GM21825 (cell line): ENCODE data around the gene ERBB3.
"Not testable (repeated sequence)": the region's sequence is repeated elsewhere in the genome, so short reads cannot be mapped to it uniquely, and the experiment has no call there.

Experiments used
- ATAC-seq: cut with Tn5 transposase; IDR thresholded peaks from one replicate; pipeline ENCODE4 v1.9.1; 2021; ENCODE audit warnings: mild to moderate bottlenecking, moderate library complexity; ENCODE audit not compliant: unreplicated experiment

The ERBB3 gene

GRCh38 chr12:56079723-56080555 lies at the start of gene ERBB3:
TSS of gene ERBB3 (plus strand) at chr12:56080165. CDS start at chr12:56080301, 136 bp downstream.
- ATAC-seq = peak; percentile 26

DNA sequence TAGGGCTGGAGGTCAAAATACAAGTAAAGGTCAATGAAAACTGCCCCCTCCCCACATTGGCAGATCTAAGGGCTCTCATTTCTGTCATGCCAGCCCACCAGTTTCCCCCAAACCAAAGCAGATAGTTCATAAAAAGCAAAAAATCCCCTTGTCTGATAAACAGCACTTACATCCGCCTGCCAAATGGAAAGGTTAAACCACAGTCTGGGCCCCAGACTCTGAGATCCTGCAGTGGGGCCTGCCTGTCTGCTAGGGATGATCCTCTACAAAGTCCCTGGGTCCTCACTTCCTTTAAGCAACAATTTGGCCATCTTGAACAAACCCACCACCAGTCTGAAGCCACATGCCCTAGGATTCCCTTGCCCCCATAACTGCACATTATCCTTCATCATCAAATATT lies 48.0 kb upstream of the ERBB3 start:
- no peak for ATAC-seq

DNA sequence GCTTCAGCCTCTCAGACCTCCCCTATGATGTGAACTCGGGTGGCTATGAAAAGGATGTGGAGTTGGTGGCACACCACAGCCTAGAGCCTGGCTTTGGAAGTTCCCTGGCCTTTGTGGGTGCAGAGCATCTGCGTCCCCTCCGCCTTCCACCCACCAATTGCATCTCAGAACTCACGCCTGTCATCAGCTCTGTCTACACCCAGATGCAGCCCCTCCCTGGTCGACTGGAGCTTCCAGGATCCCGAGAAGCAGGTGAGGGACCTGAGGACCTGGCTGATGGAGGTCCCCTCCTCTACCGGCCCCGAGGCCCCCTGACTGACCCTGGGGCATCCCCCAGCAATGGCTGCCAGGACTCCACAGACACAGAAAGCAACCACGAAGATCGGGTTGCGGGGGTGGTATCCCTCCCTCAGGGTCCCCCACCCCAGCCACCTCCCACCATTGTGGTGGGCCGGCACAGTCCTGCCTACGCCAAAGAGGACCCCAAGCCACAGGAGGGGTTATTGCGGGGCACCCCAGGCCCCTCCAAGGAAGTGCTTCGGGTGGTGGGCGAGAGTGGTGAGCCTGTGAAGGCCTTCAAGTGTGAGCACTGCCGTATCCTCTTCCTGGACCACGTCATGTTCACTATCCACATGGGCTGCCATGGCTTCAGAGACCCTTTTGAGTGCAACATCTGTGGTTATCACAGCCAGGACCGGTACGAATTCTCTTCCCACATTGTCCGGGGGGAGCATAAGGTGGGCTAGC lies 45.2 kb upstream of the ERBB3 start:
- no peak for ATAC-seq

- ATAC-seq = no peak
Observed at GRCh38 chr12:56037161-56037560, 42.8 kb upstream of the ERBB3 start.

DNA sequence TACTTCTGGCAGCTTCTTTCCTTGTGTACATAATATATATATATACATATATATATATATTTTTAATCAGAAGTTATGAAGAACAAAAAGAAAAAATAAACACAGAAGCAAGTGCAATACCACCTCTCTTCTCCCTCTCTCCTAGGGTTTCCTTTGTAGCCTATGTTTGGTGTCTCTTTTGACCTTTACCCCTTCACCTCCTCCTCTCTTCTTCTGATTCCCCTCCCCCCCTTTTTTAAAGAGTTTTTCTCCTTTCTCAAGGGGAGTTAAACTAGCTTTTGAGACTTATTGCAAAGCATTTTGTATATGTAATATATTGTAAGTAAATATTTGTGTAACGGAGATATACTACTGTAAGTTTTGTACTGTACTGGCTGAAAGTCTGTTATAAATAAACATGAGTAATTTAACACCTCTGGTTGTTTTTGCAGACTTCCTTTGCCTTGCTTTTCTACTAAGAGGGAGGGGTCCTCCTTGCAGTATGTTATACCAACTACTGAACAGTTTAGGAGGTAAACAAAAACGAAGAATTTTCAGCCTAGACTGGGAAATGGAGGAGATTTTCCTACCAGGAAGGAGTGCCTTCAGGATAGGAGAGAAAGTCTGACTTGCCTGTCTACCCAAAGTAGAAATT lies 41.8 kb upstream of the ERBB3 start:
- ATAC-seq = no peak

DNA sequence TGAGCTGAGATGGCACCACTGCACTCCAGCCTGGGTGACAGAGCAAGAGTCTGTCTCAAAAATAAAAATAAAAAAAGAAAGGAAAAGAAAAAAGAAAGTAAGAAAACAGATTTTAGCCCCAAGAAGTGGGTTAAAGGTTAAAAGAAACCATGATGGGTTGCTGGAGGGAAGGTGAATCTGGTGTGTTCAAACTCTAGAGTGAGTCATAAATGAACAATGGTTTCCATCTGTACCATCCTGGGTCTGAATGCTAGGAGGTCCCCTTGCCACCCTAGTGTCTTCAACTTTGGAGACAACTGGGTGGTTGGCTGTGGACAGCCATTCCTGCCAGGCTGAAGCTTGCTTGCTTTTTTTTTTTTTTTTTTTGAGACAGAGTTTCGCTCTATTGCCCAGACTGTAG lies 39.8 kb upstream of the ERBB3 start:
- ATAC-seq = no peak

GRCh38 chr12:56040963-56041551 lies 38.9 kb upstream of the ERBB3 start:
- ATAC-seq = no peak

DNA sequence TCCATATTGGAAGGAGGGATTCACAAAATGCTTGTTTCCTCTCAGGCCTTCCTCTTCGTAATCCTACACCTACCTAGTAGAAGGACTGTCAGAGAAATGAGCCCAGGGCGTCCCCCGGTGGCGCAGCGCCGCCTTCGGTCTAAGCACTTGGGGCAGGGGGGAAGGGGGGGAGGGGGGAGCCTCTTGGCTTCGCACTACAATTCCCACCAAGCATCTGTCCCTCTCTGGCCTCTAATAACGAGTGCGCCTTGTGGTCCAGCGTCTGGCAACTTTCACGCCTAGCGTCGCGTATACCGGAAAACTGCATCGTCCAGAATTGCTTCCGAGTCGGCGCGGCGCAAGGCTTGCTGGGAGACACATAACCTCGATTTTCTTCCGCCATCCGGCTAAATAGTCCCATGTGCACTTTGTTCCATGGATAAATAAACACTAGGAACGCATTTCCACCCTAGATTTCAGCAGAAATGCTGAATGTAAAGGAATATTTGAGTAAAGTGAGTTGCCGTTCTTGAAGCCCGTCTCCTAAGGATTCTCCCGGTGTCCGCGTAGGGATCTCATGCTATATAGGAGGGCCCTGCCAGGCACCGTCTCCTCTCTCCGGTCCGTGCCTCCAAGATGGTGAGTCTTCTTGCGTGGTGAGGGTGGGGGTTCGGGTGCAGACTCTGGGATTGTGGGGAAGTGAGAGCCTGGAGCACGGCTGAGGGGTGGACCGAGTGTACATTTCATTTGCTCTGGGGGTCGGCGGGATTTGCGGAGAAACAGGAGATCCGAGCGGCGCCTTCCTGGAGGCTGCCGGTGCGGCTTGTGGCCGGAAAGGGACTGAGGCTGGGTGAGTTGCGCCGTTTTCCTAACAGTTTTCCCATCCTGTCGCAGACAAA lies 38.2 kb upstream of the ERBB3 start, which contains the start of gene RPS26:
TSS of gene RPS26 (plus strand) at position 367 of the 878 bp plus-strand sequence. CDS start at position 616, 249 bp downstream.
- peak; percentile 92 for ATAC-seq

- not testable (repeated sequence) for ATAC-seq
Observed at GRCh38 chr12:56042430-56042813, 37.5 kb upstream of the ERBB3 start.

GRCh38 chr12:56042843-56043242 lies 37.1 kb upstream of the ERBB3 start:
- no peak for ATAC-seq

DNA sequence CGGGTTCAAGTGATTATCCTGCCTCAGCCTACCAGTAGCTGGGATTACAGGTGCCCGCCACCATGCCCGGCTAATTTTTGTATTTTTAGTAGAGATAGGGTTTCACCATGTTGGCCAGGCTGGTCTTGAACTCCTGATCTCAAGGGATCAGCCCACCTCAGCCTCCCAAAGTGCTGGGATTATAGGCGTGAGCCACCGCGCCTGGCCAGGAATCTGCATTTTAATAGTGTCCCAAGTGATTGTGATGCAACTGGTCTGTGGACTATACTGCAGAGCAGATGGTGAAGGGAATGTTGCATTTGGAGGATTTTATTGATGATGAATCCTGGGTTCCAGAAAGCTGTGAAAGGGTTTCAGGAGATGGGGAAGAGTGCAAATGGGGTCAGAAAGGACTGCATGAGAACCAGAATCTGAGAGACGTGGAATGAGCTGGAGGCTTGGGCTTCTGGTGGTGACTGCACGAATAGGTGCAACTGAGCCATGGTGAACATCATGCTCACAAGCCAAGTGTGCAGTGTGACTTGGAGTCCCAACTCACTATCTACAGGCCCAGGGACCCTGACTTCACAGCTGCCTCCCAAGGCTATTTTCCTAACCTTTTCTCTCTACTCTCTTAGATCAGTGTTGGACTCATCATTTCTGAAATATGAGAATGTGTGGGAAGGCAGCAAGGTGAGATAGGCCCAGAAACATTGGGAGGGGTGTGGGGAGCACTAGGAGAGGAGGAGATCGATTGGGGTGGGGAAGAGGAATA lies 33.8 kb upstream of the ERBB3 start:
- ATAC-seq = no peak

GRCh38 chr12:56053407-56053893 lies 26.5 kb upstream of the ERBB3 start:
- ATAC-seq = no peak

GRCh38 chr12:56059964-56060363 lies 20.0 kb upstream of the ERBB3 start:
- ATAC-seq = not testable (repeated sequence)

- ATAC-seq = no peak
Observed at GRCh38 chr12:56061982-56062381, 18.0 kb upstream of the ERBB3 start.

DNA sequence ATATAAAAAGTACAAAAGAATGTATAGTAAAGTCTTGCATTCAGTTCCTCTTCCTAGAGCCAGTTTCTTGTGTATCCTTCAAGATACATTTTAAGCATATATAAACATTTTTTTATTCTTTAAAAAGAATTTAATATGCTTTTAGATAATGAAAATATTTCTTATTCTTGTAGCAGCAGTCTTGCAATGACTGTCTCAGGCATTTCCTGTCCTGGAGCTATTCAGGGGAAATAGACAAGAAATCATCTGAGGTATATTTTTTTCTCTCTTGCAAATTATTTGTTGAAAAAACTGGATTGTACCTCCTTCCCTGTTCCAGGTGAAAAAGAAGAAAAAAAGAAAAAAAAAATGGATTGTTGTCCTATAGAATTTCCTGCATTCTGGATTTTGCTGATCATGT lies 17.0 kb upstream of the ERBB3 start:
- no peak for ATAC-seq

DNA sequence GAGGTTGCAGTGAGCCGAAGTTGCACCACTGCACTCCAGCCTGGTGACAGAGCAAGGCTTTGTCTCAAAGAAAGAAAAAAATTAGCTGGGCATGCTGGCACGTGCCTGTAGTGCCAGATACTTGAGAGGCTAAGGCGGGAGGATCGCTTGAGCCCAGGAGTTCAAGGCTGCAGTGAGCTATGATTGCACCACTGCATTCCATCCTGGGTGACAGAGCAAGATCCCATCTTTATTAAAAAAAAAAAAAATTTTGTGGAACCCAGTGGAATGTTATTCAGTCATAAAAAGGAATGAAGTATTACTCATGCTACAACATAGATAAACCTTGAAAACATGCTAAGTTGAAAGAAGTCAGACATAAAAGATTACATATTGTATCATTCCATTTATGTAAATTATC lies 8.3 kb upstream of the ERBB3 start:
- ATAC-seq = no peak

GRCh38 chr12:56074396-56074795 lies 5.6 kb upstream of the ERBB3 start:
- ATAC-seq = no peak

DNA sequence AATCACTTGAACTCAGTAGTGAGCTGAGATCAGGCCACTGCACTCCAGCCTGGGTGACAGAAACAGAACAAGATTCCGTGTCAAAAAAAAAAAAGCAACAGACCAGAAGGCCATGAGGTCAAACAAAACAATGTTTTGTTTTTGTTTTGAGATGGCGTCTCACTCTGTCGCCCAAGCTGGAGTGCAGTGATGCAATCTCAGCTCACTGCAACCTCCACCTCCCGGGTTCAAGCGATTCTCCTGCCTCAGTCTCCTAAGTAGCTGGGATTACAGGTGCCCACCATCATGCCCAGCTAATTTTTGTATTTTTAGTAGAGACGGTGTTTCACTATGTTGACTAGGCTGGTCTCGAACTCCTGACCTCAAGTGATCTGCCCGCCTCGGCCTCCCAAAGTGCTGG lies 2.0 kb upstream of the ERBB3 start:
- ATAC-seq = not testable (repeated sequence)

GRCh38 chr12:56078427-56078826 lies 1.5 kb upstream of the ERBB3 start:
- ATAC-seq = no peak
